ENCODE results near the gene MTPN. TPM values are rescaled to one million over a fixed set of nuclear protein-coding genes. Genes with fewer than 3 reads are reported as not detected.
A peak's percentile ranks its signal among the peaks of the same experiment; 100 is the strongest.

The MTPN gene
- total RNA-seq, 1 experiment from 2014 or later: 157 TPM

DNA sequence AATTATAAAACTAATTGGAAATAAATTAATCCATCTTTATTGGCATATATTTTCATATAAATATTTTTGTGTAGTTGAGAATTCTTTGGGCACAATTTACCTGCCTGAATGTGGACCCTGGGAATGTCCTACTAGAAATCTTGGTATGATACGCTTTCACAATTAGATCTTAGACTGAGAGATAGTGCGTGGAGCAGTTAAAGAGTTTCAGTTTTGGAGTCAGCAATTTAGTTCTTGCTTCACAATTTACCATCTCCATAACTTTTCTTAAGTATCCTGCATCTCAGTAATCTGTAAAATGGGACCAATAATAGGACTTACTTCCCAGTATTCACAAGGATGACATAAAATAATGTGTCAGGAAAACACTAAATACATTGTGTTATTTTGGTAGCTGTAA is 2.0 kb downstream of the MTPN start:
- Histone ChIP-seq H3K9me3 (replicated peaks) (no peaks in the 10 kb centered on the region), H3K27me3 (no peaks in the 10 kb centered on the region), H3K4me1 (no peaks in the 10 kb centered on the region), H3K36me3 (peaks cover 9% of the 10 kb centered on the region), H3K27ac (no peak overlapping the region), H3K4me3 (no peak overlapping the region)
- DNase-seq: no peak

DNA sequence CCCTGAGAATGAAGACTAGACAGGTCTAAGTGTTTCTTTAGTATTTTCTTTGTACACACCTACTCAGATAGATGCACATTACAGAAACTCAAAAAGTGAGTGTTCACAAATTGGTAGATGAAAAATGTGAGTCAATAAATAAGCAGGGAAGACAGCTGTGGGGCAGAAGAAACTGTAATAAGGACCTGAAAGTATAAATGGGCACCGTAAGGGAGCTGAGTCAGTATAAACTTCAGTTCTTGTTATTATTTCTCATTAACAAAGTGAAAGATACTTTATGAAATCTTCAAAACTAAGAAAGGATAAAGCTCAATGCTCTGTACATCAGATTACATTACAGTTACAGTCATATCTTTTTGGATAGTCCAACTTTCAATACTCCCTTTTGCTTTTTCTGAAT is 2.5 kb downstream of the MTPN start:
- H3K4me3 ChIP-seq: no peak overlapping the region
- H3K9me3 ChIP-seq (replicated peaks): no peaks in the 10 kb centered on the region
- DNase-seq: no peak
- H3K27me3 ChIP-seq: no peaks in the 10 kb centered on the region
- H3K36me3 ChIP-seq: peaks cover 14% of the 10 kb centered on the region
- no peak overlapping the region for H3K27ac ChIP-seq
- no peaks in the 10 kb centered on the region for H3K4me1 ChIP-seq

DNA sequence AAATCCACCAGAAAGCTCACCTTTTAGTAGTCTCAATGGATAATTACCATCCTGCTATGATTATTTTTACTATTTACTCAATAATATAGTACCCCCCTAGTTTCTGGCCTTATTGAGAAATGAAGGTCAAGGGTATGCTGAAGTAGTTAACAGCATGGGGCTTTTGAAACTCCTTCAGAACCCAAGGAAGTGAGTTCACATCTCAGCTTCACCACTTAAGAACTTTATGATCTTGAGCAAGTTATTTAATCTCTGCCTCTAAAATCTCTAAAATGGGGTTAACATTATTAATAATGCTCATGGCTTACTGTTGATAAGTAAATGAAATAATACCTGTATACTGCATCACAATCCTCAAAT is 5.8 kb downstream of the MTPN start:
- Histone ChIP-seq H3K27me3 (no peaks in the 10 kb centered on the region), H3K27ac (no peak overlapping the region), H3K36me3 (peaks cover 22% of the 10 kb centered on the region), H3K4me1 (no peaks in the 10 kb centered on the region), H3K4me3 (no peak overlapping the region), H3K9me3 (replicated peaks) (no peaks in the 10 kb centered on the region)
- no peak for DNase-seq

DNA sequence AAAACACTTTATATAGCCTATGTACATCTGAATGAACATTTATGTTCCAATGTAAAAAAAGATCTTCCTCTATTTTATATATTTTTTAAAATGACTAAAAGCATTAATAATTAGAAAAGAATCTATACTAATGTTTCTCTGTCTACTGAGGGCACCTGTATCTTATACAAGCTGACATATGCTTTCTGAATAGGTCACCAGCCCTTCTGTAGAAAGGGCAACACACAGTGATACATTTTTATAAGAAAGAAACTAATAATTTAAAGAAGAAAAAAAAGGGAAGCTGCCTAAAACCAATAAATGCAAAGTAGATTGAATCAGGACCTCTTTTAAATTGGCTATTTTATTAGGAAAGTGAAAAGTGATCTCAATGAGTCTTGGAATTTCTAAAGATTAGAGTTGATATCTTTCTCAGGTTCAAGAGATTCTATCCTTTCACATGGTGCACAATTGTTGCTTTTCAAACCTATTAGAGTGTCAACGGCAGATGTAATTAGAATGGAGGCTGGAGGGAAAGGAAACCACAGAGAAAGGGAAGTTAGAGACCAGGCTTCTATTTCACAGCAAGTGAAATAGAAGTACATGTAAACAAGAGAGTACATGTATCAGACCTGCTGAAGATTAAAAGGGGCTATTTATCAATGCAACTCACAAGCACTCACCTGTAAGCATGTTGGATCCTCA is 6.3 kb downstream of the MTPN start:
- no peaks in the 10 kb centered on the region for H3K4me1 ChIP-seq
- H3K4me3 ChIP-seq: no peak overlapping the region
- no peak overlapping the region for H3K27ac ChIP-seq
- H3K36me3 ChIP-seq: peaks cover 22% of the 10 kb centered on the region
- H3K27me3 ChIP-seq: no peaks in the 10 kb centered on the region
- no peaks in the 10 kb centered on the region for H3K9me3 ChIP-seq (replicated peaks)
- DNase-seq: no peak

DNA sequence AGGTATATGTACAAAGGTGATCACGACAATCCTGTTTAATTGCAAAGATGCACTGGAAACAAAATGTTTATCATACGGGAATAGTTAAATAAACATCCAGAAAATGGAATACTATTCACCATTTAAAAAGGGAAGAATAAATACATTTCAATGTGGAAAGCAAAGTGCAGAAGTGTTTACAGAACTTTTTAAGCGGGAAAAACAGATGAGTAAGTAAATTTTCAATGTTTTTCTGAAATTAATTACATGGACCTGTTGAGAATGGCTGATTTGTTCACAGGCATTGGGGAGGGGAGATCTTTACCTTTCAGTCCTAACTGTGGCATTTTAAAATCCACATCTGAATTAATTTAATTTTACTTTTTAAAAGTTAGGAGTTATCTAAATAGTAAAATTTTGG is 7.1 kb downstream of the MTPN start:
- H3K36me3 ChIP-seq: peaks cover 20% of the 10 kb centered on the region
- H3K27ac ChIP-seq: no peak overlapping the region
- no peaks in the 10 kb centered on the region for H3K9me3 ChIP-seq (replicated peaks)
- DNase-seq: no peak
- no peaks in the 10 kb centered on the region for H3K27me3 ChIP-seq
- H3K4me1 ChIP-seq: no peaks in the 10 kb centered on the region
- no peak overlapping the region for H3K4me3 ChIP-seq

DNA sequence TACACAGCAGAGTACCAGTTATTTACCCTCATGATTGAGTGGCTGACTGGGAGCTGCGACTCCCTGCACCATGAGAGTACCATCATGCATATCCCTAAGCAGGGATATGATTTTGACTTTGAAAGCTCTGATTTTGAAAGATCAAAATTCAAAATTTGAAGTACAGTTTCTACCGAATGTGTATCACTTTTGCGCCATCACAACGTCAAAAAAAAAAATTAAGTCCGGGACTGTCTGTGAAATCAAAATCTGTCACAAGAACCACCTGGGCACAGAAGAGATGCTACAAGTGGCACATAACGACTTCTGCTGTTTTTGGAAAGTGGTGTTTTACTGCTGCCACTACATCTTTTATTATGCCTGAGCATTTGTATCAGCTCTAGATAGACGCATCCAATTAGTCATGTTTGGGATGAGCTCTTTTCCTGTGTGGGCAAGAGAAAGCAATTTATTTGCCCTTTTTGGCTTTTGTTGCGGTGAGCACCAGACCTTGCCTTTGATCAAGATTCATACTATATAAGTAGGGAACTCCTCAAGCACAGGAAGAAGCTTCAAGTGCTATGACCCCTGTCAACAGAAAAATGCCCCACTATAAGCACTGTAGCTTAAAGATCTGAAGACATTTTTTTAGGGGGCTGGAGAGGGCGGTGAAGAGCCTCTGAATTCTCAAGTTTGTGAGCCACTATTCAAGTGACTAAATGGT is 10.7 kb downstream of the MTPN start:
- Histone ChIP-seq H3K4me1 (no peaks in the 10 kb centered on the region), H3K27ac (no peak overlapping the region), H3K4me3 (no peak overlapping the region), H3K9me3 (replicated peaks) (no peaks in the 10 kb centered on the region), H3K36me3 (peaks cover 16% of the 10 kb centered on the region), H3K27me3 (no peaks in the 10 kb centered on the region)
- no peak for DNase-seq

DNA sequence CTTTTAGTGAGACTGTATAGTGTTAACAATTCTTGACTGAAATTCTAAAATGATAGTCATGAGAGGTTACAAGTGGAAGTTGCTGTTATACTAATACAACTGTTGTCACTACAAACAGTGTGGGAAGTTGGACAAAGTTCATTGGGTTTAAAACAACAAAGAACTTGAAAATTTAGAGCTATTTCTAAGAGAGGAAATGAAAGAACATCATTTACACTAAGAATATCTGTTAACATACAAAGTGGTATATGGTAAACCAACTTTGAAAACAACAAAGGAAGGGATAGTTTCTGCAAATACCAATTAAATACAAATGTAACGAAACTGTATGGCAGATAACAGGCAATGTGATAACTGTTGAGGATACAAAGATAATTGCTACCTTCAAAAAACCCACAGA is 11.6 kb downstream of the MTPN start:
- Histone ChIP-seq H3K4me3 (no peak overlapping the region), H3K27me3 (no peaks in the 10 kb centered on the region), H3K36me3 (peaks cover 13% of the 10 kb centered on the region), H3K27ac (no peak overlapping the region), H3K9me3 (replicated peaks) (no peaks in the 10 kb centered on the region), H3K4me1 (no peaks in the 10 kb centered on the region)
- DNase-seq: no peak

DNA sequence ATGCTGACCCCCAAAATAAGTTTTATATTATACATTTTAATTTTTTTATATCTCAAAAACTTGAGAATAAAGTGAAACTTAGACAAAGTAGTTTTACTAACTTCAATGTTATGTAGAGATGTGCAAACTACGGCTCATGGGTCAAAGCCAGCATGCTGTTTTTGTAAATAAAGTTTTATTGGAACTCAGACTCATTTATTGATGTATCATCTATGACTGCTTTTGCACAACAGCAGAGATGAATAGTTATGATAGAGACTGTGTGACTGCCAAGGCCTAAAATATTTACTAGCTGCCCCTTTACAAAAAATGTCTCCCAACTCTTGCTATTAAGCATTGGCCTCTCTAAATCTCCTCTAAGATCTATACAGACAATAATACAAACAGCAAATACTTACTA is 12.4 kb downstream of the MTPN start:
- no peaks in the 10 kb centered on the region for H3K9me3 ChIP-seq (replicated peaks)
- no peak overlapping the region for H3K4me3 ChIP-seq
- DNase-seq: no peak
- peaks cover 9% of the 10 kb centered on the region for H3K36me3 ChIP-seq
- H3K27ac ChIP-seq: no peak overlapping the region
- no peaks in the 10 kb centered on the region for H3K4me1 ChIP-seq
- no peaks in the 10 kb centered on the region for H3K27me3 ChIP-seq

DNA sequence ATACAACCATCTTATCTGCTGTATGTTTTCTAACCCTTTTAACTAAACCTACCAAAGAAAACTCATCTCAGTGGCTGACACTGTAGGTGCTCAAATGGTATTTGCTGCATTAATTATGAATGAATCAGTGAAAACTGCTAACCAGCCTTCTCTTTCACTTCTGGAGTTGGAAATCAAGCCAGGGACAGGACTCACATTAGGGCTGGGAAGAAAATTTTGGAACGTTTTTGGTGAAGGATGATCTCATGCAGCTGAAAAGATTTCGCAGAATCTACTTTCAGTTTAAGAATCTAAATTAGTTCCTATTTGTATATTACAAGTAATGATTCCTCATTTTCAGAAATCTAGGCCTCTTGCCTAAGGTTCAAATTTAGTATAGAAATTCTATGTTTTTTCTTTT is 12.9 kb downstream of the MTPN start:
- Histone ChIP-seq H3K4me3 (no peak overlapping the region), H3K27ac (no peak overlapping the region), H3K36me3 (peaks cover 6% of the 10 kb centered on the region), H3K27me3 (no peaks in the 10 kb centered on the region), H3K9me3 (replicated peaks) (no peaks in the 10 kb centered on the region), H3K4me1 (no peaks in the 10 kb centered on the region)
- peak in 1 of 2 experiments; percentile 13 for DNase-seq

DNA sequence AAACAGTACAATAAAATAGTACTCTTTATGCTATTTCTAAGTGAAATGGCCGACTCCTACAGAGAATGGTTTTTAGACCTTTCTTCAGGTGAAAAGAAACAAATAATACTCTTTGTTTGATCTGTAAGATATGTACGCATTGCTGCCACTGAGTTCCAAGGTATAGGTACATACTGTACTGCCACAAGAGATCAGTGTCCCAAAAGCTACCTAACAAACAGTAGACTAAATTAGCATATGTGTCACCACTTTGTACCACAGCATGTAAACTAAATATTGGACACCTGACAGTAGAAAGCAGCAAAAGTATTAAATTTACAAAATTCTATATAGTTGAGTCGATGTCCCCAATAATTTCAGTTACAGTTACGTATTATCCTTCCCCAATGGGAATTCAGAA is 14.4 kb downstream of the MTPN start:
- DNase-seq: no peak
- Histone ChIP-seq H3K4me3 (no peak overlapping the region), H3K9me3 (replicated peaks) (no peaks in the 10 kb centered on the region), H3K36me3 (peaks cover 5% of the 10 kb centered on the region), H3K27ac (no peak overlapping the region), H3K4me1 (no peaks in the 10 kb centered on the region), H3K27me3 (no peaks in the 10 kb centered on the region)

DNA sequence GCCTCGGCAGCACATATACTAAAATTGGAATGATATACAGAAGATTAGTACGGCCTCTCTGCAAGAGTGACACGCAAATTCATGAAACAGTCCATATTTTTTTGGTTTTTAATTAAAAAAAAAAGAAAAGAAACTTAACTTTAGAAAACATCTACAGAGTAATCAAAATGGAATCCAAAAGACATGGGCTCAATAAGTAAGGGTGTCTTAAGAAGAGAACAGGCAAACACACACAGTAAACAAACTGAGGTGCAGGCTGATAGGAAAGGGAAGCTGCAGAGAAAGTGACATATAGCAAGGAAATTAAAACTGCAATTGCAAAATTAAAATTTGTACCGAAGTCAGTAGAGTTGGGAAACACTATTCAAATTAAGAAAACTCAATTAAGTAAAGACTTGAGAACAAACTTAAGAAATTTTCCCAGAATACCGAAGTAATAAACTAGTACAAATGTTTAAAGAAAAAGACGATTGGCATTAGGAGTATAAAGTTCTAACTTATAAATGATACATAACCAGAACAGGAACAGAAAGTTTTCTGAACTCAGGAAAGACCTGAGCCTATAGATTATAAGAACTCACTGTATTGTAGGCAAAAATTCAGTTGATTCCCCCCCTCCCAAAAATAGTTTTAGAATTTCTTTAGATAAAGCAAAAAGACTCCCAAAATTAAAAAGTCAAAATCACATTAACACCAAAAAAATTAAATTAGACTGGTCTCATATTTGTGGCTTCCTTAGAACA is 16.3 kb downstream of the MTPN start:
- H3K4me3 ChIP-seq: no peak overlapping the region
- H3K36me3 ChIP-seq: peaks cover 2% of the 10 kb centered on the region; the same call in 1 of the 2 replicates
- H3K27me3 ChIP-seq: no peaks in the 10 kb centered on the region
- H3K4me1 ChIP-seq: no peaks in the 10 kb centered on the region
- no peak overlapping the region for H3K27ac ChIP-seq
- no peaks in the 10 kb centered on the region for H3K9me3 ChIP-seq (replicated peaks)
- DNase-seq: no peak

DNA sequence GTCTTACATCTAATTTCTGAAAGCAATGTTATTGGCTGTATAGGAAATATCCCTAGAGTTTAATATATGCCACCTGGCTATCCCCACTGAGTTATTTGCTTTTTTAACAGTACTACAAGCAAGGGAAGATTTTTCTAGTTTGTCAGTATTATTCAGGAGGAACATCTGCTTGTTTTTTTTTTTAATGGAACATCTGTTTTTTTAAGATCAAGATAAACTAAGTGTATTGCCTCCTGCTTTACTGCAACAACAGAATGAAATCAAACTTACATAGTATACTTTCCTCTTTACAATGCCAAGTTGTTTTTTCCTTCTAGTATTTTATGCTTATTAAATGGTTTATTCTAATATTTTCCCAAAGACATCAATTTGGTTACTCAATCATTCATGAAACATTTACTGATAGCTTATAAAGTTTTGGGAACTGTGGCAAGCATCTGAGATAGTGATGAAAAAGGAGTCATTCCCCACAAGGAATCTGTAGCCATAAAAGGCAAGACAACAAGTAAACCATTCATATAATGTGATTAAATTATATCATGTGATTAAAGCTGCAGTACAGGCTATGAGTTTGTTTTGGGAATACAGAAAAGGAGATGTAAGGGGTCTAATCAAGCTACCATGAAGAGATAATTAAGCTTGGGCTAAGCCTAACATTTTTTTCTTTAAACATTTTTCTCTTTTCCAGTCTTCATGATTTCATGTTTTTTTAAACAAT is 17.4 kb downstream of the MTPN start:
- H3K36me3 ChIP-seq: peaks cover 5% of the 10 kb centered on the region
- H3K4me3 ChIP-seq: no peak overlapping the region
- no peak overlapping the region for H3K27ac ChIP-seq

DNA sequence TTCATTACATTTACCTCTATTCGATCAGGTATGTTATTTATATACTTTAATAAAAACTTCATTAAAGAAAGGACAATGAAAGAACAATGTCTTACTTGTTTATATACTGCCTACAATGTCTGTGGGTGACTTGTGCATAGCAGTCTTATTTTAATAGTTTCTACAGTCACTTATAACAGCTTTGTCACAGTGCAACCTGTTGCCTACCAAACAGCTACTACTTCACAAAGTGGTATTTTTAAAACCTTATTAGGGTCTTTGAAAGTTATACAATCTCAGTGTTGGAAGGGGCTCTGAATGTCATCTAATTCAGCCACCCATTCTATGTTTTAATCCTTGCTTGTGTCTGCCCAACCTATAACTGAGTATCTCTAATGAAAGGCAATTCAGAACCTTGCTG is 19.0 kb downstream of the MTPN start:
- Histone ChIP-seq H3K4me1 (no peaks in the 10 kb centered on the region), H3K36me3 (peaks cover 8% of the 10 kb centered on the region; the same call in 1 of the 2 replicates), H3K4me3 (no peak overlapping the region), H3K27me3 (no peaks in the 10 kb centered on the region), H3K9me3 (replicated peaks) (no peaks in the 10 kb centered on the region), H3K27ac (no peak overlapping the region)
- no peak for DNase-seq

More for the DNA sequence above, 17.4 kb downstream of the MTPN start:
- Histone ChIP-seq H3K4me1 (no peaks in the 10 kb centered on the region), H3K27me3 (no peaks in the 10 kb centered on the region), H3K9me3 (replicated peaks) (no peaks in the 10 kb centered on the region)
- no peak for DNase-seq

DNA sequence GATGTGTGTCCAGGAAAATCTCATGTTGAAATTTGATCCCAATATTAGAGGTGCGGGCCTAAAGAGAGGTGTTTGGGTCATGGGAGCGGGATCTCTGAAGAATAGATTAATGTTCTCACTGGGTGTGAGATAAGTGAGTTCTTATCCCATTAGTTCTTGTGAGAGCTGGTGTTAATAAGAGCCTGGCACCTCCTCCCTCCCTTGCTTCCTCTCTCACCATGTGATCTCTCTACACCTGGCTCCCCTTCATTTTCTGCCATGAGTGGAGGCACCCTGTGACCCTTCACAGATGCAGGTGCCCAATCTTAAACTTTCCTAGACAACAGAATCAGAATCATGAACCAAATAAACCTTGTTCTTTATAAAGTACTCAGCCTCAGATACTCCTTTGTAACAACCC is 19.5 kb downstream of the MTPN start:
- no peak for DNase-seq
- peaks cover 8% of the 10 kb centered on the region; the same call in 1 of the 2 replicates for H3K36me3 ChIP-seq
- no peaks in the 10 kb centered on the region for H3K27me3 ChIP-seq
- no peaks in the 10 kb centered on the region for H3K4me1 ChIP-seq
- no peak overlapping the region for H3K27ac ChIP-seq
- H3K9me3 ChIP-seq (replicated peaks): no peaks in the 10 kb centered on the region
- no peak overlapping the region for H3K4me3 ChIP-seq

DNA sequence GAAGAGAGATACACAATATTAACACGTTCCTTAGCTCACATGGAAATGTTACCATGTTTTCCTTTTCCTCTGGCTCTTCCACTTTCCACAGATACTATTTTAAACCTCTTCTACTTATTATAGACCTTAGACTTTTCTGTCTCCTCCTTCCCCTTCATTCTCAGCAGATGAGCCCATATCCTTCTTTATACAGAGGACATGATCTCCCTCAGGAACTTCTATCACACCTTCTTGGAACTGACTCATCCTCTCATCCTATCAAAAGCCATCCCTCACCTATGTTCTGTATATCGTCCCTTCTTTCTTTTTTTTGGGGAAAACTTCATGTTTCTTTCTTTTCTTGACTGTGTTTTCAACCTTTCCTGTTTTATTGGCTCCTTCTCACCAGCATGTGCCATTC is 20.8 kb downstream of the MTPN start:
- Histone ChIP-seq H3K27me3 (no peaks in the 10 kb centered on the region), H3K4me1 (no peaks in the 10 kb centered on the region), H3K4me3 (no peak overlapping the region), H3K9me3 (replicated peaks) (no peaks in the 10 kb centered on the region), H3K27ac (no peak overlapping the region), H3K36me3 (peaks cover 8% of the 10 kb centered on the region; the same call in 1 of the 2 replicates)
- DNase-seq: no peak

All from SJCRH30 (cell line).